ENCODE measurements around the gene DBNDD1. TPM values are rescaled to one million over a fixed set of nuclear protein-coding genes. Genes with fewer than 3 reads are reported as not detected.

DBNDD1 gene
- total RNA-seq, 1 experiment from 2014 or later: 60.2 TPM

DNA sequence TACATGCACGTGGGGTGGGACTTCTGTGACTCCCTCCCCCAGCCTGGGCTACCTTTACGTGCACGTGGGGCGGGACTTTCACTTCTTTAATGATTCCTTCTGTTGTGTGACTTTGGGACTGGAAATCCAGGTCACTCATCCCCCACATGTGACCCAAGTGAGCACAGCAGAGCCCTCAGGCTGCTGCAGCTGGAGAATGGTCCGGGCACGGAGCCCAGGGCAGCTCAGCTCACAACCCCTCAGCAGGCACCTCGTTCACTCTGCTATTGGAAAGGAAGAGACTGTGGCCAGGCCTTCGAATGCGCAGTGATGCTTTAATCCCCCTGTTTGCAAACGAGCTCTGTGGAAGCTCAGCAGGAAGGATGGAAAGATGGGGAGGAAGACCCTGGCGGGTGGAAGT lies 14.7 kb downstream of the DBNDD1 start (continued):
- TF ChIP-seq, protein P1, sequence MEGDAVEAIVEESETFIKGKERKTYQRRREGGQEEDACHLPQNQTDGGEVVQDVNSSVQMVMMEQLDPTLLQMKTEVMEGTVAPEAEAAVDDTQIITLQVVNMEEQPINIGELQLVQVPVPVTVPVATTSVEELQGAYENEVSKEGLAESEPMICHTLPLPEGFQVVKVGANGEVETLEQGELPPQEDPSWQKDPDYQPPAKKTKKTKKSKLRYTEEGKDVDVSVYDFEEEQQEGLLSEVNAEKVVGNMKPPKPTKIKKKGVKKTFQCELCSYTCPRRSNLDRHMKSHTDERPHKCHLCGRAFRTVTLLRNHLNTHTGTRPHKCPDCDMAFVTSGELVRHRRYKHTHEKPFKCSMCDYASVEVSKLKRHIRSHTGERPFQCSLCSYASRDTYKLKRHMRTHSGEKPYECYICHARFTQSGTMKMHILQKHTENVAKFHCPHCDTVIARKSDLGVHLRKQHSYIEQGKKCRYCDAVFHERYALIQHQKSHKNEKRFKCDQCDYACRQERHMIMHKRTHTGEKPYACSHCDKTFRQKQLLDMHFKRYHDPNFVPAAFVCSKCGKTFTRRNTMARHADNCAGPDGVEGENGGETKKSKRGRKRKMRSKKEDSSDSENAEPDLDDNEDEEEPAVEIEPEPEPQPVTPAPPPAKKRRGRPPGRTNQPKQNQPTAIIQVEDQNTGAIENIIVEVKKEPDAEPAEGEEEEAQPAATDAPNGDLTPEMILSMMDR (IDR thresholded peaks at IDR 0.05 in 2 of 3, conservative IDR thresholded peaks at IDR 0.05 in 1 of 3; ENCODE audit: borderline replicate concordance in 1 of 3, insufficient read depth in 1 of 3, low read depth in 2 of 3, low read length in 2 of 3): no peak
- TF ChIP-seq, protein P2, sequence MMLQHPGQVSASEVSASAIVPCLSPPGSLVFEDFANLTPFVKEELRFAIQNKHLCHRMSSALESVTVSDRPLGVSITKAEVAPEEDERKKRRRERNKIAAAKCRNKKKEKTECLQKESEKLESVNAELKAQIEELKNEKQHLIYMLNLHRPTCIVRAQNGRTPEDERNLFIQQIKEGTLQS (IDR thresholded peaks at IDR 0.05): no peak
- TF ChIP-seq YY1 (IDR thresholded peaks at IDR 0.05; ENCODE audit: extremely low read depth, insufficient replicate concordance, low read depth, low read length): no peak

DNA sequence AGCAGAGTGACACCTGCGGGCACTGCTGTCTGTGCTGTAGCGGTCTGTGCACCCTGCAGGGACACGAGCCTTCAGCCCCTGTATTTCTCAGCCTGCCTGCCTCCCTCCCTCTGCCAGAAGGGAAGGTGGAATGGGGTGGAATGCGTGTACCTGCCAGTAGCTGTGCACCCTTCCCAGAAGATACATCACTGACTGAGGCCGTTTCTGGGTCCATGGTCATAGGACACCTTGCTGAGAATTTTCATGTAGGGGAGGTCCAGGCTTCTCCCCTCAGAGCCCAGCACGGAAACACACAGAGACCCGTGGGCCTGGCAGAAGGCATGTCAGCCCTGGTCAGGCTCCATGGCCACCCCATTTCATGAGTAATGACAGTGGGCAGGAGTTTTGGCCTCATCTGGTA lies 16.5 kb downstream of the DBNDD1 start:
- BruUV-seq (replicated peaks): no TSS peak
- no peak overlapping the region for H3K9ac ChIP-seq (ENCODE audit: low read length)
- no peak overlapping the region for H2AFZ ChIP-seq (ENCODE audit: low read depth, low read length, poor library complexity, severe bottlenecking)
- no peak overlapping the region for H3K4me2 ChIP-seq (ENCODE audit: low read length)
- CTCF ChIA-PET: no interaction called here
- POLR2A ChIA-PET: no interaction called here
- ATAC-seq (no peak), DNase-seq (ENCODE audit: low read depth, low spot score) (no peak)
- H4K20me1 ChIP-seq (ENCODE audit: insufficient read depth): no peaks in the 10 kb centered on the region
- no peaks in the 10 kb centered on the region for H3K9me3 ChIP-seq (ENCODE audit: control insufficient read depth in 1 of 2, insufficient read depth in 1 of 2, low read depth in 1 of 2, low read length in 2 of 2)
- no peak overlapping the region for H3K4me3 ChIP-seq (replicated peaks in 1 of 2; ENCODE audit: low read depth in 1 of 2, low read length in 2 of 2)
- TF ChIP-seq CBX3 (IDR thresholded peaks at IDR 0.05; ENCODE audit: low read depth): no peak
- no peak for TF ChIP-seq JUND (IDR thresholded peaks at IDR 0.05)
- TF ChIP-seq ELF1 (IDR thresholded peaks at IDR 0.05; ENCODE audit: borderline replicate concordance, low read depth): no peak
- no peak for TF ChIP-seq EZH2phosphoT487 (IDR thresholded peaks at IDR 0.05; ENCODE audit: borderline replicate concordance)
- no peak for TF ChIP-seq TCF7L2 (IDR thresholded peaks at IDR 0.05; ENCODE audit: borderline replicate concordance, extremely low read depth, insufficient read depth, insufficient read length)
- TF ChIP-seq EZH2 (IDR thresholded peaks at IDR 0.05): no peak
- TF ChIP-seq, protein P2 (IDR thresholded peaks at IDR 0.05): no peak
- TF ChIP-seq POLR2AphosphoS5 (IDR thresholded peaks at IDR 0.05; ENCODE audit: low read depth, low read length): no peak
- TF ChIP-seq EGR1 (IDR thresholded peaks at IDR 0.05; ENCODE audit: low read depth): no peak
- no peak for TF ChIP-seq FOSL1 (IDR thresholded peaks at IDR 0.05; ENCODE audit: low read depth)
- RAD21 ChIA-PET (ENCODE audit: low non-redundant PET in 1 of 2, low total read pairs in 2 of 2, uncharacterized antibody in 2 of 2, unreplicated experiment in 2 of 2): no interaction called here
- no peak overlapping the region for H3K27ac ChIP-seq (ENCODE audit: low read depth, low read length)
- no peaks in the 10 kb centered on the region for H3K27me3 ChIP-seq (ENCODE audit: insufficient read depth, low read length)
- no peaks in the 10 kb centered on the region for H3K9me2 ChIP-seq (ENCODE audit: insufficient read depth)
- H3K36me3 ChIP-seq (ENCODE audit: control insufficient read depth in 1 of 2, insufficient read depth in 2 of 2, low read length in 2 of 2): peaks cover 0 to 8% of the 10 kb centered on the region in 2 experiments; a peak in 1 of 4 replicates
- intact Hi-C loops (cut with micrococcal nuclease): no loop called here
- H3K4me1 ChIP-seq (ENCODE audit: control insufficient read depth in 1 of 2, insufficient read depth in 2 of 2, low read length in 2 of 2): peaks cover 0 to 17% of the 10 kb centered on the region in 2 experiments; a peak in 2 of 4 replicates
- 0 out of 2 replicates have a peak, but pooled peaks cover 4% of the 10 kb centered on the region for H3K79me2 ChIP-seq (ENCODE audit: insufficient read depth, low read length)
